PFSK-1 (cell line): ENCODE data around the gene PGR.

ENCODE experiments used
- POLR2AphosphoS5 ChIP-seq: IDR thresholded peaks from 2 replicates; pipeline ENCODE4 v1.6.1; 2012; ENCODE audit warnings: low read depth, mild to moderate bottlenecking, control low read depth, low read length, moderate library complexity
- SIN3A ChIP-seq: IDR thresholded peaks from 2 replicates; pipeline ENCODE4 v1.6.1; 2012; ENCODE audit warnings: mild to moderate bottlenecking, low read length, moderate library complexity, borderline replicate concordance; ENCODE audit not compliant: insufficient read depth
- TAF1 ChIP-seq: IDR thresholded peaks from 2 replicates; pipeline ENCODE4 v1.6.1; 2012; ENCODE audit warnings: low read length, control low read depth, borderline replicate concordance; ENCODE audit not compliant: insufficient read depth
- TF ChIP-seq, protein P1 (sequence below), 2 experiments: IDR thresholded peaks; 2 replicates each; pipeline versions ENCODE4 v1.6.1 to v1.8.0; 2011 to 2012; ENCODE audit warnings: low read depth in 2 of 2, low read length in 2 of 2, control low read depth in 1 of 2, inconsistent platforms in 1 of 2, mild to moderate bottlenecking in 1 of 2, moderate library complexity in 1 of 2; ENCODE audit not compliant: insufficient read depth in 1 of 2

DNA sequence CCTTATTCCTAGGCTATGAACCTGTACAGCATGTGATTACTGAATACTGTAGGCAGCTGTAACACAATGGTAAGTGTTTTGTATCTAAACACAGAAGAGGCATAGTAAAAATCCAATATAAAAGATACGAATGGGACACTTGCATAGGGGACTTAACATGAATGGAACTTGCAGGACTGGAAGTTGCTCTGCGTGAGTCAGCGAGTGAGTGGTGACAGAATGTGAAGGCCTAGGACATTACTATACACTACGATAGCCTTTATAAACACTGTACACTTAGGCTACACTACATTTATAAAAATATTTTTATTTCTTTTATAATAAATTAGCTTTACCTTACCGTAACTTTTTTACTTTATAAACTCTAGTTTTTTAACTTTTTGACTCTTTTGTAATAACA lies 81.1 kb downstream of the PGR start:
- TF ChIP-seq POLR2AphosphoS5 (no peak), SIN3A (no peak), TAF1 (no peak)
- TF ChIP-seq, protein P1, sequence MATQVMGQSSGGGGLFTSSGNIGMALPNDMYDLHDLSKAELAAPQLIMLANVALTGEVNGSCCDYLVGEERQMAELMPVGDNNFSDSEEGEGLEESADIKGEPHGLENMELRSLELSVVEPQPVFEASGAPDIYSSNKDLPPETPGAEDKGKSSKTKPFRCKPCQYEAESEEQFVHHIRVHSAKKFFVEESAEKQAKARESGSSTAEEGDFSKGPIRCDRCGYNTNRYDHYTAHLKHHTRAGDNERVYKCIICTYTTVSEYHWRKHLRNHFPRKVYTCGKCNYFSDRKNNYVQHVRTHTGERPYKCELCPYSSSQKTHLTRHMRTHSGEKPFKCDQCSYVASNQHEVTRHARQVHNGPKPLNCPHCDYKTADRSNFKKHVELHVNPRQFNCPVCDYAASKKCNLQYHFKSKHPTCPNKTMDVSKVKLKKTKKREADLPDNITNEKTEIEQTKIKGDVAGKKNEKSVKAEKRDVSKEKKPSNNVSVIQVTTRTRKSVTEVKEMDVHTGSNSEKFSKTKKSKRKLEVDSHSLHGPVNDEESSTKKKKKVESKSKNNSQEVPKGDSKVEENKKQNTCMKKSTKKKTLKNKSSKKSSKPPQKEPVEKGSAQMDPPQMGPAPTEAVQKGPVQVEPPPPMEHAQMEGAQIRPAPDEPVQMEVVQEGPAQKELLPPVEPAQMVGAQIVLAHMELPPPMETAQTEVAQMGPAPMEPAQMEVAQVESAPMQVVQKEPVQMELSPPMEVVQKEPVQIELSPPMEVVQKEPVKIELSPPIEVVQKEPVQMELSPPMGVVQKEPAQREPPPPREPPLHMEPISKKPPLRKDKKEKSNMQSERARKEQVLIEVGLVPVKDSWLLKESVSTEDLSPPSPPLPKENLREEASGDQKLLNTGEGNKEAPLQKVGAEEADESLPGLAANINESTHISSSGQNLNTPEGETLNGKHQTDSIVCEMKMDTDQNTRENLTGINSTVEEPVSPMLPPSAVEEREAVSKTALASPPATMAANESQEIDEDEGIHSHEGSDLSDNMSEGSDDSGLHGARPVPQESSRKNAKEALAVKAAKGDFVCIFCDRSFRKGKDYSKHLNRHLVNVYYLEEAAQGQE (IDR thresholded peaks at IDR 0.05; ENCODE audit: insufficient read depth in 1 of 2, low read depth in 2 of 2, low read length in 2 of 2): no peak
